GM21367 (cell line): ENCODE results near the gene GPBP1.

Experiments
- ATAC-seq: cut with Tn5 transposase; IDR thresholded peaks from one replicate; pipeline ENCODE4 v1.9.1; 2021; ENCODE audit not compliant: unreplicated experiment

The GPBP1 gene

GRCh38 chr5:57209316-57210040, 35.6 kb downstream of the GPBP1 start:
- no peak for ATAC-seq

DNA sequence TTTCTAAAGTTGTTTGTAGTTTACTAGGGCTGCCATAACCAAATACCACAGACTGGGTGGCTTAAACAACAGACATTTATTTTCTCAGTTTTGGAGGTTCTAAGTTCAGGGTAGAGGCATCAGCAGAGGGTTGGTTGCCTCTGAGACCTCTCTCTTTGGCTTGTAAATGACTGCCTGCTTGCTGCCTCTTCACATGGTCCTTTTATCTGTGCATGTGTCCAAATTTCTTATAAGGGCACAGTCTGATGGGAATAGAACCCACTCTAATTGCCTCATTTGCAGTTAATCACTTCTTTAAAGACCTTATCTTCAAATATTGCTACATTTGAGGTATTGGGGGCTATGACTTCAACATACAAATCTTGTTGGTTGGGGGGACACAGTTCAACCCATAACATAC, 36.8 kb downstream of the GPBP1 start:
- ATAC-seq = no peak

- ATAC-seq = no peak
These were observed 37.2 kb downstream of the GPBP1 start for GRCh38 chr5:57211039-57211438.

DNA sequence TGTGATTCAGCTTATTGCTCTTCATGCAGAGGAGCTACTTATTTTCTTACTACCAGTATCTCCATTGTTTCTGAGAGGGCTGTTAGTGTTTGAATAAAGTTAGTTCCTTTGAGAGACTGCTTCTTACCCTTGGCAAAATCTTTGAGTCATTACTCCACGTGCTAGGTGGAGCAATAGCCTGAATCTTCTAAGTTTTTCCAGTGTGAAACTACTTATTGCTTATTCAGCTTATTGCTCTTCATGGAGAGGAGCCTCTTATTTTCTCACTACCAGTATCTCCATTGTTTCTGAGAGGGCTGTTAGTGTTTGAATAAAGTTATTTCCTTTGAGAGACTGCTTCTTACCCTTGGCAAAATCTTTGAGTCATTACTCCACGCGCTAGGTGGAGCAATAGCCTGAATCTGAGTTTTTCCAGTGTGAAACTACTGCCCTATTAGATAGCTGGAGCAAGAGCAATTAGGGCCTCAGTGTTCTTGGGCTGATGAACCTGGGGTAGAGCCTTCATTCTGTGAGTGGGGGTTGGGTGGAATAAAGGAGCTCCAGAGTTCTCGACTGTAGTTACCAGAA, 41.9 kb downstream of the GPBP1 start:
- no peak for ATAC-seq

- no peak for ATAC-seq
These were observed 42.9 kb downstream of the GPBP1 start for GRCh38 chr5:57216714-57217113.

GRCh38 chr5:57219386-57219785, 45.5 kb downstream of the GPBP1 start:
- no peak for ATAC-seq

GRCh38 chr5:57221049-57221568, 47.2 kb downstream of the GPBP1 start:
- ATAC-seq = no peak

DNA sequence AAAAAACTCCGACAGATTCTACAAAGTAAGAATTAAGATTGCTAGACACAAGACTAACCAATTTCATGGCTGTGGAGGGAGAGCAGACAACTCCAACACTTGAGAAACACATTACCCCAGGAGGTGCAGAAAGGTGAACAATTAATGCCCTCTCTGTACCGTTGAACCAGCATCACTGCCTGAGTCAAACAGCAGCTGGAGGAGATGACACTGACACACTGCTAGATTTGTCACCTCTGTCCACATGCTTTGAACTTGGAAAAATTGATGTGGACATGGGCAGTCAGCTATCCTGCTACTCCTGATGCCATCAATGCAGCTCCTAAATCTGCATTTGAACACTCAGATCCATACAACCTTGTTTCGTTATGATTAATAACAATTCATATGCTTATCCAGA, 51.7 kb downstream of the GPBP1 start:
- ATAC-seq = no peak

DNA sequence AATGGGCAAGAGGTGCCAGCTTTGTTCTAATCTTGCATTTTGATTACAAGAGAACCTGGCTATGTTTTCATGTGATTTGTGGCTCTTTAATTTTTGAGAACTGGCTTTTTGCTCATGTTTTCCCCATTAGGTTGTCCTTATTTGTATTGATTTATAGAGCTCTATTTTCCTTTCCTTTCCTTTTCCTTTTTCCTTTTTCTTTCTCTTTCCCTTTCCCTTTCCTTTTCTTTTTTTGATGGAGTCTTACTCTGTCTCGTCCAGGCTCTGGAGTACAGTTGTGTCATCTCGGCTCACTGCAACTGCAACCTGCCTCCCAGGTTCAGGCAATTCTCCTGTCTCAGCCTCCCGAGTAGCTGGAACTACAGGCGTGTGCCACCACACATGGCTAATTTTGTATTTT, 55.5 kb downstream of the GPBP1 start:
- ATAC-seq = no peak

- no peak for ATAC-seq
These were observed 57.7 kb downstream of the GPBP1 start for GRCh38 chr5:57231607-57232006.

DNA sequence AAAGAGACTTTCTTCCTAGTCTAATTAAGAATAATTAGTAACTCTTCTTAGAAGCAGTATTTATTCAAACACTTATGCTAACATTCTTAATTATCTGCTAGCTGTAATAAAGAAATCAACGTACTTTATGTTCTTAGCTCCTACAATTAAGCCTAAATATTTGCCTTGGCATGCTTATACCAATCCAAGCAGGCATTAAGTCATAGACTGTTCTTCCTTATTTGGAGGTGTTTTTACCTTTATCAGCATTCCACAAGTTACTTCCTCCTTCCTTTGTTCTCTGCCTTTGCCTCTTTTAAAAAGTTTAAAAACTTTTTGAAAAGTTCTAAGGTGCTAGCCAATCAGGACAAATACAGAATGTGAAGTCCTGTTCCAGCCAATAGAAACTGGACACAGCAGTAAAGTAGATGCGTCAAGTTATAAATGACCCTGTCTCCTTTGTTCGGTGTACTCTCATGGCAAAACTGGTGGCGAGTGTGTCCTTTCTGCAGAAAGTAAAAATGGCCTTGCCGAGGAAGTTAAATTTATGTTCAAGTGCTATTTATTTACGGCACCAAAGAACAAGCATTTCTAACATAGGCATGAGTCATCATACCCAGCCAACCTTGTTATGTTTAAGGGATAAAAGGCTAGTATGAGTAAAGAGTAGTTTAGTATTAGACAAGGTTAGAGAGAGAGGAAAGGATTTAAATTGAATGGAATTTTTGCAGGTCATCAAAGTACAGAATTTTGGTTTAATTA, 58.6 kb downstream of the GPBP1 start:
- ATAC-seq = no peak

DNA sequence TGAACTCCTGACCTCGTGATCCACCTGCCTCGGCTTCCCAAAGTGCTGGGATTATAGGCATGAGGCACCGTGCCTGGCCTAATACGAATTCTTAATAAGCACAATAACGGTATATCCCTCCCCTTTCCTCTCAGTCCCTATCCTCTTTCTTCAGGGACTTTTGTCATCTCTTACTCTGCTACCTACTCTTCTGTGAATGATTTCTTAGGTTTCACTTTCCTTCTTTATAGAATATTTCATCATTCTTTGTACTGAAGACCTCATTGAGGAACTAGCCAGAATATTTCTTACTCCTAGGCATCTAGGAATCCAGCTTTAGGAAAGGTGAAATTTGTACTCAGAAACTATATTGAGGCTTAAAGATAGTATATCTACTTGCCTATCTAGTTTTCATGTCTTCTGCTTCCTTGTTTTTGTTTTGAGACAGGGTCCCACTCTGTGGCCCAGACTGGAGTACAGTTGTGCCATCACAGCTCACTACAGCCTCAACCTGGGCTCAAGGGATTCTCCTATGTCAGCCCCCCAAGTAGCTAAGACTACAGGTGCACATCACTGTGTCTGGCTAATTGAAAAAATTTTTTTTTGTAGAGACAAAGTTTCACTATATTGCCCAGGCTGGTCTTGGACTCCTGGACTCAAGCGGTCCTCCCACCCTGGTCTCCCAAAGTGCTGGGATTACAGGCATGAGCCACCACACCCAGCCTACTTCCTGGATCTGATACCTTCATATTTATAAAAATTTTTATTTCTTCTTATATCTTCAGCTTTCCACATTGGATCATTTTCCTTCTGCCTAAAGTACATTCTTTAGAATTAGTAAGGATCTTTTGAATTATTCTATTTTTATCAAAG, 69.7 kb downstream of the GPBP1 start:
- peak; percentile 71 for ATAC-seq

DNA sequence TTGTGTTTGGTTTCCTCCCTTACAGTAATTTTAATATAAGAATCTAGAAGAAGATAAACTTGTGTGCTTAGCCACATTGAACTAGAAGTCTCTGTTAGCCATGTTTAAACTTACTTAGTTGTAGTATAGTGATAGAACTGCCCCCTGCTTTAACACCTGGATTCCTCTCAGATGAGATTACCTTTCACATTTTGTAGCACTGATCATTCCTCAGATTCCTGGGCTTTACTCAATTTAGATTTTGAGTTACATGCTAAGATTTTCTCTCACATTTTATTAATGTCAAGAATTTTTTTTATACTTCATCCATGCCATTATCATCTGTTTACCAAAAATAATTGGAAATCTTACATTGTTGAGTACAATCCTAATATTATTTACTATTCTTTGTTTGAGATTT, 70.5 kb downstream of the GPBP1 start:
- ATAC-seq = no peak

- no peak for ATAC-seq
These were observed 72.6 kb downstream of the GPBP1 start for GRCh38 chr5:57246426-57246825.

- no peak for ATAC-seq
These were observed 73.9 kb downstream of the GPBP1 start for GRCh38 chr5:57247765-57248164.

DNA sequence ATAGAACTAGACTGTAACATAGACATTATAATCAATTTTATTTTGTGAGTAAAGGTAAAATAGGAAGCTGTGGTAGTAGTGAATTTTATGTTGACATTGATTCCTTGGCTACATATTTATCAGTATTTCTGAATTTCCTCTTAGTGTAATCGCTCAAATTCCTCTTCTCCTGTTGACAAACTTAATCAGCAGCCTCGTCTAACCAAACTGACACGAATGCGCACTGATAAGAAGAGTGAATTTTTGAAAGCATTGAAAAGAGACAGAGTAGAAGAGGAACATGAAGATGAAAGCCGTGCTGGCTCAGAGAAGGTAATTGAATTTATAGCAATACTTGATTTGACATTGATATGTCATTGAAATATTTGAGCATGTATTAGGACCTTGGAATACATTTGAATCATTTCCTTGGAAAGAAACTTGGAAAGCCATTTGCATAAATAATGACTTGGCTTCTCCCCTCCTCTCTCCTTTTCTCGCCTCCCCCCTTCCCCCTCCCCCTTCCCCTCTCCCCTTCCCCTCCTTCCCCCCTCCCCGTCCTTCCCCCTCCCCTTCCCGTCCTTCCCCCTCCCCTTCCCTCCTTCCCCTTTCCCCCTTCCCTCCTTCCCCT, 75.5 kb downstream of the GPBP1 start:
- ATAC-seq = no peak

- ATAC-seq = no peak
These were observed 84.2 kb downstream of the GPBP1 start for GRCh38 chr5:57258052-57258451.

DNA sequence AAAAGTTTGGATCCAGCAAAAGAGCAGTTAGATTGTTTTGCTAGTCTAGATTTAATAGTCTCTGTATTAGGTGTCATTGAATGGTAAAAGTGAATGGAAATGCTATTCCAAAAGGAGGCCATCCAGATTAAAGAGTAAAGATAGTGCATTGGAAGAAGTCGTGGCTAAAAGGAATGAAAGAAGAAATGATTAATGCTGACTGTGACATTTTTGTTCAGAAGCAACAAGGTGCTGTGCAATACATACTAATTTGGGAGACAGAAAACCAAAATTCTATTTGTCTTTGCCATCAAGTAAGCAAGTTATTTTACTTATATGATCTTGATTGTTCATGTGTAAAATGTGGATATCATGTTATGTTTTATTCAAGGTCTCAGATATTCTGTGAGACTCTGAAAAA, 85.1 kb downstream of the GPBP1 start:
- no peak for ATAC-seq

- no peak for ATAC-seq
These were observed 85.8 kb downstream of the GPBP1 start for GRCh38 chr5:57259704-57260103.

- ATAC-seq = no peak
These were observed 88.7 kb downstream of the GPBP1 start for GRCh38 chr5:57262541-57262940.

GRCh38 chr5:57267805-57268204, 93.9 kb downstream of the GPBP1 start:
- no peak for ATAC-seq
